Measurements from ENCODE around the gene STK4. TPM values are rescaled to one million over a fixed set of nuclear protein-coding genes. Genes with fewer than 3 reads are reported as not detected.

The STK4 gene
- total and polyA plus RNA-seq, 2 of the 4 experiments (the other 2 are of a cell fraction): 10.2 to 22.2 TPM

- no TSS peak for BruUV-seq (replicated peaks)
- no peak overlapping the region for H3K27ac ChIP-seq (ENCODE audit: insufficient read depth, low read length)
- intact Hi-C loops (cut with micrococcal nuclease) (no loop called here), in situ Hi-C loops (cut with MboI; ENCODE audit: low sequenced_read_pairs) (no loop called here), dilution Hi-C loops (cut with HindIII; ENCODE audit: low sequenced_read_pairs, unreplicated experiment) (no loop called here)
- H3K18ac ChIP-seq (ENCODE audit: low read depth, low read length): no peak overlapping the region
- H3K4me2 ChIP-seq (ENCODE audit: low read depth, low read length): no peak overlapping the region
- H3K56ac ChIP-seq (ENCODE audit: extremely low read depth, insufficient read depth, low read length): no peak overlapping the region
- WGBS, 2 experiments (ENCODE audit: extremely low coverage in 2 of 2, insufficient read length in 1 of 2): no CpG with 5 or more reads among the region's 1 CpG
- H2BK15ac ChIP-seq (ENCODE audit: low read depth, low read length): no peak overlapping the region
- no peak for DNase-seq
- H4K20me1 ChIP-seq (ENCODE audit: insufficient read depth, low read length): no peaks in the 10 kb centered on the region
- H3K79me1 ChIP-seq (ENCODE audit: low read depth in 1 of 2, low read length in 2 of 2): peaks cover 13 to 19% of the 10 kb centered on the region in 2 experiments; a peak in 3 of 4 replicates
- H3K9me3 ChIP-seq (ENCODE audit: control insufficient read depth, insufficient read depth, low read length): no peaks in the 10 kb centered on the region
- CTCF ChIA-PET: no interaction called here
- no peak overlapping the region for H3K9ac ChIP-seq (ENCODE audit: low read depth, low read length)
- H2BK20ac ChIP-seq (ENCODE audit: low read depth, low read length): no peak overlapping the region
- H3K4ac ChIP-seq (ENCODE audit: low read depth, low read length): no peak overlapping the region
- H3K4me1 ChIP-seq (ENCODE audit: control insufficient read depth, insufficient read depth, low read length): peaks cover 10% of the 10 kb centered on the region
- H3K9me1 ChIP-seq (ENCODE audit: insufficient read depth, low read length): 0 out of 2 replicates have a peak, but pooled peaks cover 7% of the 10 kb centered on the region
- POLR2A ChIA-PET (ENCODE audit: unreplicated experiment): no interaction called here
- no peak overlapping the region for H4K5ac ChIP-seq (ENCODE audit: low read depth, low read length)
- no peak overlapping the region for H2AK5ac ChIP-seq (ENCODE audit: low read depth, low read length)
- H2BK120ac ChIP-seq (ENCODE audit: low read depth, low read length): no peak overlapping the region
- H3K23ac ChIP-seq (ENCODE audit: low read depth, low read length): no peak overlapping the region
- no peak overlapping the region for H3K14ac ChIP-seq (replicated peaks; ENCODE audit: low read depth, low read length)
- H3K36me3 ChIP-seq (ENCODE audit: control insufficient read depth, insufficient read depth, low read length): peaks cover 8% of the 10 kb centered on the region
- TF ChIP-seq MAFK (IDR thresholded peaks at IDR 0.05; ENCODE audit: low read depth, low read length): no peak
- TF ChIP-seq SMC3 (IDR thresholded peaks at IDR 0.05; ENCODE audit: low read depth, low read length): no peak
- no peak for TF ChIP-seq RAD21 (IDR thresholded peaks at IDR 0.05; ENCODE audit: low read length)
- TF ChIP-seq, protein P1, sequence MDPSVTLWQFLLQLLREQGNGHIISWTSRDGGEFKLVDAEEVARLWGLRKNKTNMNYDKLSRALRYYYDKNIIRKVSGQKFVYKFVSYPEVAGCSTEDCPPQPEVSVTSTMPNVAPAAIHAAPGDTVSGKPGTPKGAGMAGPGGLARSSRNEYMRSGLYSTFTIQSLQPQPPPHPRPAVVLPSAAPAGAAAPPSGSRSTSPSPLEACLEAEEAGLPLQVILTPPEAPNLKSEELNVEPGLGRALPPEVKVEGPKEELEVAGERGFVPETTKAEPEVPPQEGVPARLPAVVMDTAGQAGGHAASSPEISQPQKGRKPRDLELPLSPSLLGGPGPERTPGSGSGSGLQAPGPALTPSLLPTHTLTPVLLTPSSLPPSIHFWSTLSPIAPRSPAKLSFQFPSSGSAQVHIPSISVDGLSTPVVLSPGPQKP (IDR thresholded peaks at IDR 0.05; ENCODE audit: borderline replicate concordance, low read depth, low read length): no peak
- TF ChIP-seq RCOR1 (IDR thresholded peaks at IDR 0.05; ENCODE audit: insufficient replicate concordance, low read length): no peak
- TF ChIP-seq, protein P2, sequence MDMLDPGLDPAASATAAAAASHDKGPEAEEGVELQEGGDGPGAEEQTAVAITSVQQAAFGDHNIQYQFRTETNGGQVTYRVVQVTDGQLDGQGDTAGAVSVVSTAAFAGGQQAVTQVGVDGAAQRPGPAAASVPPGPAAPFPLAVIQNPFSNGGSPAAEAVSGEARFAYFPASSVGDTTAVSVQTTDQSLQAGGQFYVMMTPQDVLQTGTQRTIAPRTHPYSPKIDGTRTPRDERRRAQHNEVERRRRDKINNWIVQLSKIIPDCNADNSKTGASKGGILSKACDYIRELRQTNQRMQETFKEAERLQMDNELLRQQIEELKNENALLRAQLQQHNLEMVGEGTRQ (IDR thresholded peaks at IDR 0.05; ENCODE audit: low read depth, low read length): no peak
- TF ChIP-seq NFE2L2 (IDR thresholded peaks at IDR 0.05; ENCODE audit: low read depth, low read length): no peak
- TF ChIP-seq MXI1 (IDR thresholded peaks at IDR 0.05; ENCODE audit: borderline replicate concordance, low read depth, low read length): no peak
- TF ChIP-seq MAZ (IDR thresholded peaks at IDR 0.05; ENCODE audit: borderline replicate concordance, low read depth, low read length): no peak
- no peak for TF ChIP-seq RFX5 (IDR thresholded peaks at IDR 0.05; ENCODE audit: low read depth, low read length)
- TF ChIP-seq FOS (IDR thresholded peaks at IDR 0.05; ENCODE audit: low read depth, low read length): no peak
- no peak for TF ChIP-seq CHD1 (IDR thresholded peaks at IDR 0.05; ENCODE audit: low read depth, low read length)
- TF ChIP-seq CEBPB (IDR thresholded peaks at IDR 0.05; ENCODE audit: low read depth, low read length): no peak
- TF ChIP-seq CTCF (conservative IDR thresholded peaks at IDR 0.05; ENCODE audit: low read depth, low read length): no peak
- TF ChIP-seq POLR2A (IDR thresholded peaks at IDR 0.05; ENCODE audit: low read depth, low read length): no peak
- no peak for TF ChIP-seq BHLHE40 (IDR thresholded peaks at IDR 0.05; ENCODE audit: low read depth, low read length)
- no peak overlapping the region for H4K91ac ChIP-seq (ENCODE audit: insufficient read depth, low read depth, low read length)
- no peaks in the 10 kb centered on the region for H3K27me3 ChIP-seq (ENCODE audit: control insufficient read depth, insufficient read depth, low read length)
- no peak overlapping the region for H2AK9ac ChIP-seq (replicated peaks; ENCODE audit: low read depth, low read length, poor library complexity)
- H2BK5ac ChIP-seq (ENCODE audit: low read depth, low read length, poor library complexity, severe bottlenecking): no peak overlapping the region
- no peak overlapping the region for H2AFZ ChIP-seq (replicated peaks; ENCODE audit: low read length, poor library complexity)
- H3K4me3 ChIP-seq (ENCODE audit: insufficient read depth, low read depth, low read length): no peak overlapping the region
- H4K8ac ChIP-seq (ENCODE audit: low read depth in 2 of 2, low read length in 2 of 2): no peak overlapping the region
- ATAC-seq (ENCODE audit: low read depth): no peak
These were observed 22.4 kb downstream of the STK4 start for GRCh38 chr20:44988631-44989171.
